Endothelial cell of umbilical vein (primary cell): ENCODE data around the gene AFDN. TPM values are rescaled to one million over a fixed set of nuclear protein-coding genes. Genes with fewer than 3 reads are reported as not detected.
"Not testable (repeated sequence)": the region's sequence is repeated elsewhere in the genome, so short reads cannot be mapped to it uniquely, and the experiment has no call there.

Experiments used
- BruUV-seq: library from RNA; stranded (reverse); fragments of 400-500 nt; replicated peaks from 2 replicates; lab custom pipeline; 2021; lab: Mats Ljungman, UMichigan
- CTCF ChIA-PET: fragments of 300-600, 350-600 bp; sonication (Branson Sonifier 250); formaldehyde crosslinking; loops from one replicate; lab custom pipeline; 2021; ENCODE audit warnings: antibody characterized with exemption, inconsistent platforms; lab: Charles Lee
- POLR2A ChIA-PET: fragments of 300-600, 350-600 bp; sonication (Branson Sonifier 250); formaldehyde crosslinking; loops from one replicate; lab custom pipeline; 2021; ENCODE audit warnings: antibody characterized with exemption, inconsistent platforms; lab: Charles Lee
- DNase-seq: peaks from one replicate; pipeline ENCODE4 v3.0.0-alpha.2; 2011; ENCODE audit warnings: low read depth, low spot score
- FAIRE-seq: peaks from 2 replicates; lab custom pipeline; 2011; peaks lifted over from hg19 to GRCh38; lab: Jason Lieb, UNC
- H2AFZ ChIP-seq: 2 replicates; pipeline ENCODE4 v1.6.0; 2012; ENCODE audit warnings: low read depth, low read length, control low read depth, inconsistent platforms
- H3K27ac ChIP-seq: 2 replicates; pipeline ENCODE4 v1.5.1; 2011; ENCODE audit warnings: low read depth, mild to moderate bottlenecking, control low read depth, low read length, moderate library complexity; ENCODE audit not compliant: insufficient read depth
- H3K27me3 ChIP-seq, 2 experiments: 2 replicates each; pipeline versions ENCODE4 v1.6.0 to v1.6.1; 2011; ENCODE audit warnings: low read length in 2 of 2, mixed read lengths in 1 of 2; ENCODE audit not compliant: control insufficient read depth in 2 of 2, insufficient read depth in 2 of 2
- H3K36me3 ChIP-seq, 2 experiments: 2 replicates in 1 of 2; 3 replicates in 1 of 2; pipeline ENCODE4 v1.5.1; 2011; ENCODE audit warnings: low read length in 2 of 2, mild to moderate bottlenecking in 1 of 2, moderate library complexity in 1 of 2; ENCODE audit not compliant: control insufficient read depth in 2 of 2, insufficient read depth in 2 of 2; ENCODE audit errors: extremely low read depth in 1 of 2
- H3K4me1 ChIP-seq: 3 replicates; pipeline ENCODE4 v1.5.1; 2011; ENCODE audit warnings: mild to moderate bottlenecking, low read length; ENCODE audit not compliant: control insufficient read depth, insufficient read depth; ENCODE audit errors: extremely low read depth
- H3K4me2 ChIP-seq: 2 replicates; pipeline ENCODE4 v1.6.1; 2011; ENCODE audit warnings: low read length, control low read depth, mixed read lengths; ENCODE audit not compliant: insufficient read depth
- H3K4me3 ChIP-seq, 3 experiments: fragments of 200-600 bp in 1 of 3; sonication (generic), shearing (Covaris generic) in 1 of 3; replicated peaks in 1 of 3; 2 replicates each; pipeline ENCODE4 v1.5.1; 2011 to 2016; ENCODE audit warnings: control low read depth in 3 of 3, low read length in 3 of 3, mild to moderate bottlenecking in 2 of 3, inconsistent platforms in 1 of 3, low read depth in 1 of 3, moderate library complexity in 1 of 3; ENCODE audit not compliant: insufficient read depth in 1 of 3
- H3K79me2 ChIP-seq: 2 replicates; pipeline ENCODE4 v1.6.0; 2012; ENCODE audit warnings: low read length, inconsistent platforms; ENCODE audit not compliant: control insufficient read depth, insufficient read depth
- H3K9ac ChIP-seq: replicated peaks from 2 replicates; pipeline ENCODE3; 2011; ENCODE audit warnings: low read length, control low read depth; ENCODE audit not compliant: insufficient read depth; ENCODE audit errors: extremely low read depth
- H3K9me1 ChIP-seq: replicated peaks from 3 replicates; pipeline ENCODE4 v1.6.0; 2011; ENCODE audit warnings: mild to moderate bottlenecking, low read length; ENCODE audit not compliant: control insufficient read depth, insufficient read depth; ENCODE audit errors: extremely low read depth
- H3K9me3 ChIP-seq: replicated peaks from 2 replicates; pipeline ENCODE4 v1.5.1; 2012; ENCODE audit warnings: low read length, inconsistent platforms; ENCODE audit not compliant: control insufficient read depth, insufficient read depth
- H4K20me1 ChIP-seq: replicated peaks from 2 replicates; pipeline ENCODE3; 2011; ENCODE audit warnings: mild to moderate bottlenecking, low read length; ENCODE audit not compliant: control insufficient read depth, insufficient read depth; ENCODE audit errors: extremely low read depth
- EZH2 ChIP-seq: IDR thresholded peaks from 2 replicates; pipeline ENCODE4 v1.6.1; 2012; ENCODE audit warnings: borderline replicate concordance, low read depth, mild to moderate bottlenecking, moderate library complexity, low read length, inconsistent platforms; ENCODE audit not compliant: severe bottlenecking
- FOS ChIP-seq: IDR thresholded peaks from 2 replicates; pipeline ENCODE4 v1.6.1; 2011; ENCODE audit warnings: mild to moderate bottlenecking, low read length, moderate library complexity, borderline replicate concordance; ENCODE audit not compliant: insufficient read depth
- GATA2 ChIP-seq: IDR thresholded peaks from 2 replicates; pipeline ENCODE4 v1.7.0; 2011; ENCODE audit warnings: low read depth, mild to moderate bottlenecking, moderate library complexity, mixed read lengths, low read length; ENCODE audit not compliant: insufficient read length, insufficient read depth
- JUN ChIP-seq: IDR thresholded peaks from 2 replicates; pipeline ENCODE4 v1.6.1; 2011; ENCODE audit warnings: borderline replicate concordance, low read depth; ENCODE audit not compliant: insufficient read length, insufficient read depth
- MYC ChIP-seq: IDR thresholded peaks from one replicate; pipeline ENCODE4 v1.6.1; 2011; ENCODE audit warnings: mild to moderate bottlenecking, low read depth, low read length
- POLR2A ChIP-seq: IDR thresholded peaks from 2 replicates; pipeline ENCODE4 v1.6.1; 2012; ENCODE audit warnings: low read depth, mild to moderate bottlenecking, control low read depth, low read length
- POLR2AphosphoS5 ChIP-seq: IDR thresholded peaks from 2 replicates; pipeline ENCODE4 v1.6.1; 2012; ENCODE audit warnings: low read depth, mild to moderate bottlenecking, control low read depth, low read length, moderate library complexity; ENCODE audit not compliant: insufficient read depth
- dilution Hi-C: fragments of 300-500 bp; cut with MboI; formaldehyde crosslinking; loops from one replicate; pipeline ENCODE4 v1.15.0; 2019; ENCODE audit warnings: low sequenced_read_pairs; ENCODE audit not compliant: extremely low pct_ligation_motif_present
- intact Hi-C: fragments of 100-400 bp; cut with micrococcal nuclease; formaldehyde crosslinking; loops from one replicate; pipeline ENCODE4 v1.10.0; 2022
- polyA plus RNA-seq, 4 experiments: library from polyadenylated mRNA; depleted of rRNA in 3 of 4; stranded (reverse) in 3 of 4; unstranded in 1 of 4; fragments of >200 nt; gene quantifications; 2 replicates each; pipeline versions ENCODE4 v1.2.1 to v1.2.3, GENCODE V29; 2011 to 2012; ENCODE audit warnings: missing spikeins in 1 of 4
- total RNA-seq: library from RNA; stranded (reverse); gene quantifications from 2 replicates; pipeline ENCODE4 v1.2.3, GENCODE V29; 2021
- TF ChIP-seq, protein P1 (sequence below), 2 donors: IDR thresholded peaks; 1 replicate in 1 of 2; 2 replicates in 1 of 2; pipeline ENCODE4 v1.5.1; 2011; ENCODE audit warnings: low read length in 2 of 2, mild to moderate bottlenecking in 2 of 2, moderate library complexity in 2 of 2, control low read depth in 1 of 2, inconsistent platforms in 1 of 2, low read depth in 1 of 2; ENCODE audit not compliant: insufficient read depth in 1 of 2; ENCODE audit errors: extremely low read depth in 1 of 2
- TF ChIP-seq, protein P2 (sequence below): IDR thresholded peaks from 2 replicates; pipeline ENCODE4 v1.6.1; 2011; ENCODE audit not compliant: insufficient read depth, insufficient read length

AFDN gene
- total and polyA plus RNA-seq, 2 donors (not counting 3 experiments of a cell fraction or from before 2014, with no cell fraction given), result 31.0 to 134 TPM

GRCh38 chr6:167975458-167975857 lies 148.7 kb downstream of the AFDN start:
- H3K79me2 ChIP-seq, result no peaks in the 10 kb centered on the region
- DNase-seq, result no peak
- H3K9me1 ChIP-seq, result no peaks in the 10 kb centered on the region
- H3K4me1 ChIP-seq, result peaks cover 8% of the 10 kb centered on the region
- BruUV-seq, result no TSS peak
- no peaks in the 10 kb centered on the region for H3K9me3 ChIP-seq
- no peak for FAIRE-seq
- H3K4me3 ChIP-seq, result no peak overlapping the region
- H3K27ac ChIP-seq, result no peak overlapping the region
- H2AFZ ChIP-seq, result no peak overlapping the region
- no peaks in the 10 kb centered on the region for H4K20me1 ChIP-seq
- no peak overlapping the region for H3K4me2 ChIP-seq
- ChIA-PET CTCF (interaction anchor here (1.0 kb wide), 1 partner anchor 60 kb away, joined by 3 read pairs; no protein-coding TSS in a partner anchor), POLR2A (no interaction called here)
- dilution Hi-C loops, result no loop called here
- no peaks in the 10 kb centered on the region for H3K36me3 ChIP-seq
- no peaks in the 10 kb centered on the region for H3K27me3 ChIP-seq
- no peak overlapping the region for H3K9ac ChIP-seq
- intact Hi-C loops, result no loop called here
- TF ChIP-seq, protein P1, sequence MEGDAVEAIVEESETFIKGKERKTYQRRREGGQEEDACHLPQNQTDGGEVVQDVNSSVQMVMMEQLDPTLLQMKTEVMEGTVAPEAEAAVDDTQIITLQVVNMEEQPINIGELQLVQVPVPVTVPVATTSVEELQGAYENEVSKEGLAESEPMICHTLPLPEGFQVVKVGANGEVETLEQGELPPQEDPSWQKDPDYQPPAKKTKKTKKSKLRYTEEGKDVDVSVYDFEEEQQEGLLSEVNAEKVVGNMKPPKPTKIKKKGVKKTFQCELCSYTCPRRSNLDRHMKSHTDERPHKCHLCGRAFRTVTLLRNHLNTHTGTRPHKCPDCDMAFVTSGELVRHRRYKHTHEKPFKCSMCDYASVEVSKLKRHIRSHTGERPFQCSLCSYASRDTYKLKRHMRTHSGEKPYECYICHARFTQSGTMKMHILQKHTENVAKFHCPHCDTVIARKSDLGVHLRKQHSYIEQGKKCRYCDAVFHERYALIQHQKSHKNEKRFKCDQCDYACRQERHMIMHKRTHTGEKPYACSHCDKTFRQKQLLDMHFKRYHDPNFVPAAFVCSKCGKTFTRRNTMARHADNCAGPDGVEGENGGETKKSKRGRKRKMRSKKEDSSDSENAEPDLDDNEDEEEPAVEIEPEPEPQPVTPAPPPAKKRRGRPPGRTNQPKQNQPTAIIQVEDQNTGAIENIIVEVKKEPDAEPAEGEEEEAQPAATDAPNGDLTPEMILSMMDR (IDR thresholded peaks at IDR 0.05; ENCODE audit: extremely low read depth in 1 of 2, insufficient read depth in 1 of 2, low read depth in 1 of 2, low read length in 2 of 2), result no peak
- TF ChIP-seq, protein P2, sequence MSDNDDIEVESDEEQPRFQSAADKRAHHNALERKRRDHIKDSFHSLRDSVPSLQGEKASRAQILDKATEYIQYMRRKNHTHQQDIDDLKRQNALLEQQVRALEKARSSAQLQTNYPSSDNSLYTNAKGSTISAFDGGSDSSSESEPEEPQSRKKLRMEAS, result no peak
- TF ChIP-seq FOS (no peak), JUN (no peak), GATA2 (no peak), MYC (no peak), POLR2AphosphoS5 (no peak), POLR2A (no peak), EZH2 (no peak)

- POLR2A ChIA-PET, BruUV-seq, H3K9ac ChIP-seq, H3K36me3 ChIP-seq, H3K79me2 ChIP-seq, dilution Hi-C loops, DNase-seq, H4K20me1 ChIP-seq, H3K4me3 ChIP-seq, intact Hi-C loops, H2AFZ ChIP-seq, H3K9me3 ChIP-seq, H3K9me1 ChIP-seq, H3K27me3 ChIP-seq, FAIRE-seq, H3K4me2 ChIP-seq, H3K27ac ChIP-seq: not testable (repeated sequence)
- H3K4me1 ChIP-seq, result peaks cover 12% of the 10 kb centered on the region
- CTCF ChIA-PET, result interaction anchor here (1.0 kb wide), 1 partner anchor 59 kb away, joined by 3 read pairs; no protein-coding TSS in a partner anchor
Observed at GRCh38 chr6:167976116-167976657, 149.5 kb downstream of the AFDN start.
